PFSK-1 (cell line): ENCODE data around the gene CCDC86.

Source experiments
- FOXP2 ChIP-seq: optimal IDR thresholded peaks from 2 replicates; pipeline ENCODE3; 2011; ENCODE audit warnings: borderline replicate concordance, control low read depth, inconsistent platforms; ENCODE audit not compliant: insufficient read depth; ENCODE audit errors: extremely low read length, extremely low read depth
- POLR2AphosphoS5 ChIP-seq: IDR thresholded peaks from 2 replicates; pipeline ENCODE4 v1.6.1; 2012; ENCODE audit warnings: low read depth, mild to moderate bottlenecking, control low read depth, low read length, moderate library complexity
- REST ChIP-seq, 2 experiments: IDR thresholded peaks; 2 replicates each; pipeline versions ENCODE4 v1.6.1 to v1.8.0; 2011 to 2012; ENCODE audit warnings: low read depth in 2 of 2, low read length in 2 of 2, control low read depth in 1 of 2, inconsistent platforms in 1 of 2, mild to moderate bottlenecking in 1 of 2, moderate library complexity in 1 of 2; ENCODE audit not compliant: insufficient read depth in 1 of 2
- SIN3A ChIP-seq: IDR thresholded peaks from 2 replicates; pipeline ENCODE4 v1.6.1; 2012; ENCODE audit warnings: mild to moderate bottlenecking, low read length, moderate library complexity, borderline replicate concordance; ENCODE audit not compliant: insufficient read depth
- TAF1 ChIP-seq: IDR thresholded peaks from 2 replicates; pipeline ENCODE4 v1.6.1; 2012; ENCODE audit warnings: low read length, control low read depth, borderline replicate concordance; ENCODE audit not compliant: insufficient read depth

CCDC86 gene

GRCh38 chr11:60831143-60831500 is 10.8 kb upstream of the CCDC86 start:
- TF ChIP-seq SIN3A (no peak), POLR2AphosphoS5 (no peak), FOXP2 (no peak), REST (IDR thresholded peaks at IDR 0.05; ENCODE audit: insufficient read depth in 1 of 2, low read depth in 2 of 2, low read length in 2 of 2) (no peak), TAF1 (no peak)

GRCh38 chr11:60831501-60832079 is 10.3 kb upstream of the CCDC86 start:
- TF ChIP-seq TAF1, result no peak
- TF ChIP-seq FOXP2, result no peak
- TF ChIP-seq REST (IDR thresholded peaks at IDR 0.05; ENCODE audit: insufficient read depth in 1 of 2, low read depth in 2 of 2, low read length in 2 of 2), result no peak

- TF ChIP-seq FOXP2 (no peak), POLR2AphosphoS5 (no peak), SIN3A (no peak), TAF1 (no peak), REST (IDR thresholded peaks at IDR 0.05; ENCODE audit: insufficient read depth in 1 of 2, low read depth in 2 of 2, low read length in 2 of 2) (no peak)
Measured at GRCh38 chr11:60834742-60835533, 7.0 kb upstream of the CCDC86 start.

GRCh38 chr11:60835534-60835846 is 6.4 kb upstream of the CCDC86 start:
- TF ChIP-seq REST (IDR thresholded peaks at IDR 0.05; ENCODE audit: insufficient read depth in 1 of 2, low read depth in 2 of 2, low read length in 2 of 2) (no peak), POLR2AphosphoS5 (no peak), FOXP2 (no peak), SIN3A (no peak), TAF1 (no peak)

- TF ChIP-seq TAF1 (no peak), POLR2AphosphoS5 (no peak), REST (IDR thresholded peaks at IDR 0.05; ENCODE audit: insufficient read depth in 1 of 2, low read depth in 2 of 2, low read length in 2 of 2) (no peak), FOXP2 (no peak), SIN3A (no peak)
Measured at GRCh38 chr11:60836866-60837515, 4.9 kb upstream of the CCDC86 start.
